Ishikawa (cell line): Measurements from ENCODE around the gene SLC39A7.

Experiments
- CEBPB ChIP-seq: IDR thresholded peaks from 2 replicates; pipeline ENCODE4 v1.6.1; 2012
- CREB1 ChIP-seq: IDR thresholded peaks from 2 replicates; pipeline ENCODE4 v1.6.1; 2012; ENCODE audit warnings: low read depth
- EGR1 ChIP-seq: IDR thresholded peaks from 2 replicates; pipeline ENCODE4 v1.6.1; 2012
- EP300 ChIP-seq: IDR thresholded peaks from 2 replicates; pipeline ENCODE4 v1.6.1; 2012; ENCODE audit warnings: borderline replicate concordance
- FOXM1 ChIP-seq: IDR thresholded peaks from 2 replicates; pipeline ENCODE4 v1.6.1; 2012; ENCODE audit warnings: low read depth, borderline replicate concordance
- NFIC ChIP-seq: IDR thresholded peaks from 2 replicates; pipeline ENCODE4 v1.6.1; 2012
- RAD21 ChIP-seq: IDR thresholded peaks from 2 replicates; pipeline ENCODE4 v1.6.1; 2012; ENCODE audit warnings: low read depth
- TAF1 ChIP-seq: IDR thresholded peaks from 2 replicates; pipeline ENCODE4 v1.6.1; 2012; ENCODE audit warnings: low read depth, mild to moderate bottlenecking
- TCF12 ChIP-seq: IDR thresholded peaks from 2 replicates; pipeline ENCODE4 v1.6.1; 2012; ENCODE audit warnings: low read depth
- TEAD4 ChIP-seq: IDR thresholded peaks from 2 replicates; pipeline ENCODE4 v1.6.1; 2012
- YY1 ChIP-seq: IDR thresholded peaks from 2 replicates; pipeline ENCODE4 v1.6.1; 2012; ENCODE audit warnings: low read depth
- ZBTB7A ChIP-seq: IDR thresholded peaks from 2 replicates; pipeline ENCODE4 v1.6.1; 2012; ENCODE audit warnings: low read depth
- TF ChIP-seq, protein P1 (sequence below): IDR thresholded peaks from 2 replicates; pipeline ENCODE4 v1.6.1; 2012
- TF ChIP-seq, protein P2 (sequence below): IDR thresholded peaks from 2 replicates; pipeline ENCODE4 v1.6.1; 2012; ENCODE audit warnings: low read depth, mild to moderate bottlenecking
- TF ChIP-seq, protein P3 (sequence below): IDR thresholded peaks from 2 replicates; pipeline ENCODE4 v1.6.1; 2012

The SLC39A7 gene

DNA sequence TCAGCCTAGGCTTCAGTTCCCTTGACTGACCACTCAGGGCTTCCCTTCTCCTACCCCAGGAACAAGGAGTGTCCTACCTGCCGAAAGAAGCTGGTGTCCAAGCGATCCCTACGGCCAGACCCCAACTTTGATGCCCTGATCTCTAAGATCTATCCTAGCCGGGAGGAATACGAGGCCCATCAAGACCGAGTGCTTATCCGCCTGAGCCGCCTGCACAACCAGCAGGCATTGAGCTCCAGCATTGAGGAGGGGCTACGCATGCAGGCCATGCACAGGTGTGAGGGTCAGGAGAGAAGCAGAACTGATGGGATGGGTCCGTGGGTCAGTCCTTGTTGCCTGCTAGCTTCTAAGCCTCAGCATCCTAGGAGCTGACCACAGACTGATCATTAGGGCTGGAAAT lies 9.2 kb downstream of the SLC39A7 start:
- TF ChIP-seq EP300 (no peak), NFIC (no peak)

DNA sequence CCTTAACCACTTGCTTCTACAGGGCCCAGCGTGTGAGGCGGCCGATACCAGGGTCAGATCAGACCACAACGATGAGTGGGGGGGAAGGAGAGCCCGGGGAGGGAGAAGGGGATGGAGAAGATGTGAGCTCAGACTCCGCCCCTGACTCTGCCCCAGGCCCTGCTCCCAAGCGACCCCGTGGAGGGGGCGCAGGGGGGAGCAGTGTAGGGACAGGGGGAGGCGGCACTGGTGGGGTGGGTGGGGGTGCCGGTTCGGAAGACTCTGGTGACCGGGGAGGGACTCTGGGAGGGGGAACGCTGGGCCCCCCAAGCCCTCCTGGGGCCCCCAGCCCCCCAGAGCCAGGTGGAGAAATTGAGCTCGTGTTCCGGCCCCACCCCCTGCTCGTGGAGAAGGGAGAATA lies 10.5 kb downstream of the SLC39A7 start:
- TF ChIP-seq, protein P1, sequence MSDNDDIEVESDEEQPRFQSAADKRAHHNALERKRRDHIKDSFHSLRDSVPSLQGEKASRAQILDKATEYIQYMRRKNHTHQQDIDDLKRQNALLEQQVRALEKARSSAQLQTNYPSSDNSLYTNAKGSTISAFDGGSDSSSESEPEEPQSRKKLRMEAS: no peak
- TF ChIP-seq YY1 (no peak), TCF12 (no peak), FOXM1 (no peak), EP300 (no peak), TEAD4 (no peak), RAD21 (no peak), NFIC (no peak), ZBTB7A (no peak), CREB1 (no peak), TAF1 (no peak), EGR1 (no peak), CEBPB (no peak)
- TF ChIP-seq, protein P2, sequence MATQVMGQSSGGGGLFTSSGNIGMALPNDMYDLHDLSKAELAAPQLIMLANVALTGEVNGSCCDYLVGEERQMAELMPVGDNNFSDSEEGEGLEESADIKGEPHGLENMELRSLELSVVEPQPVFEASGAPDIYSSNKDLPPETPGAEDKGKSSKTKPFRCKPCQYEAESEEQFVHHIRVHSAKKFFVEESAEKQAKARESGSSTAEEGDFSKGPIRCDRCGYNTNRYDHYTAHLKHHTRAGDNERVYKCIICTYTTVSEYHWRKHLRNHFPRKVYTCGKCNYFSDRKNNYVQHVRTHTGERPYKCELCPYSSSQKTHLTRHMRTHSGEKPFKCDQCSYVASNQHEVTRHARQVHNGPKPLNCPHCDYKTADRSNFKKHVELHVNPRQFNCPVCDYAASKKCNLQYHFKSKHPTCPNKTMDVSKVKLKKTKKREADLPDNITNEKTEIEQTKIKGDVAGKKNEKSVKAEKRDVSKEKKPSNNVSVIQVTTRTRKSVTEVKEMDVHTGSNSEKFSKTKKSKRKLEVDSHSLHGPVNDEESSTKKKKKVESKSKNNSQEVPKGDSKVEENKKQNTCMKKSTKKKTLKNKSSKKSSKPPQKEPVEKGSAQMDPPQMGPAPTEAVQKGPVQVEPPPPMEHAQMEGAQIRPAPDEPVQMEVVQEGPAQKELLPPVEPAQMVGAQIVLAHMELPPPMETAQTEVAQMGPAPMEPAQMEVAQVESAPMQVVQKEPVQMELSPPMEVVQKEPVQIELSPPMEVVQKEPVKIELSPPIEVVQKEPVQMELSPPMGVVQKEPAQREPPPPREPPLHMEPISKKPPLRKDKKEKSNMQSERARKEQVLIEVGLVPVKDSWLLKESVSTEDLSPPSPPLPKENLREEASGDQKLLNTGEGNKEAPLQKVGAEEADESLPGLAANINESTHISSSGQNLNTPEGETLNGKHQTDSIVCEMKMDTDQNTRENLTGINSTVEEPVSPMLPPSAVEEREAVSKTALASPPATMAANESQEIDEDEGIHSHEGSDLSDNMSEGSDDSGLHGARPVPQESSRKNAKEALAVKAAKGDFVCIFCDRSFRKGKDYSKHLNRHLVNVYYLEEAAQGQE: no peak
- TF ChIP-seq, protein P3, sequence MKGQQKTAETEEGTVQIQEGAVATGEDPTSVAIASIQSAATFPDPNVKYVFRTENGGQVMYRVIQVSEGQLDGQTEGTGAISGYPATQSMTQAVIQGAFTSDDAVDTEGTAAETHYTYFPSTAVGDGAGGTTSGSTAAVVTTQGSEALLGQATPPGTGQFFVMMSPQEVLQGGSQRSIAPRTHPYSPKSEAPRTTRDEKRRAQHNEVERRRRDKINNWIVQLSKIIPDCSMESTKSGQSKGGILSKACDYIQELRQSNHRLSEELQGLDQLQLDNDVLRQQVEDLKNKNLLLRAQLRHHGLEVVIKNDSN: no peak

DNA sequence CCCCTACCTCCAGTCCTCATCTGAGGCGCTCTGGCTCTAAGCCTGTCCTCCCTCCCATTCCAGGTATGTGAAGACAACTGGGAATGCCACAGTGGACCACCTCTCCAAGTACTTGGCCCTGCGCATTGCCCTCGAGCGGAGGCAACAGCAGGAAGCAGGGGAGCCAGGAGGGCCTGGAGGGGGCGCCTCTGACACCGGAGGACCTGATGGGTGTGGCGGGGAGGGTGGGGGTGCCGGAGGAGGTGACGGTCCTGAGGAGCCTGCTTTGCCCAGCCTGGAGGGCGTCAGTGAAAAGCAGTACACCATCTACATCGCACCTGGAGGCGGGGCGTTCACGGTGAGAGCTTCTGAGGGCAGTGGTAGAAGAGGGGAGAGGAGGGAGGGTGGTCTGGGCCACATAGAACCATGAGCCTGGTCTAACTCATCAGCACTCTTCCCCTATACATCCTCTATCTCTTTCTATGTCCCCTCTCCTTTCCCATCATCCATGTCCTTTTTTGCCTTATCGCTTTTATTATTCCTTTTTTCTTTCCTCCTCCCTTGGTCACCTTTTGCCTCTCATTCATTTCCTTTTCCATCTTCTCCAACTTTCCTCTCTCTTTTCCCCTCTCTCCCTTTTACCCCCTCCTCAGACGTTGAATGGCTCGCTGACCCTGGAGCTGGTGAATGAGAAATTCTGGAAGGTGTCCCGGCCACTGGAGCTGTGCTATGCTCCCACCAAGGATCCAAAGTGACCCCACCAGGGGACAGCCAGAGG lies 11.2 kb downstream of the SLC39A7 start:
- TF ChIP-seq TCF12: no peak
- TF ChIP-seq, protein P3: no peak
- no peak for TF ChIP-seq EGR1
- TF ChIP-seq, protein P2: no peak
- no peak for TF ChIP-seq ZBTB7A
- no peak for TF ChIP-seq NFIC
- no peak for TF ChIP-seq FOXM1
- no peak for TF ChIP-seq CEBPB
- TF ChIP-seq CREB1: no peak
- TF ChIP-seq, protein P1: no peak
- no peak for TF ChIP-seq TAF1
- no peak for TF ChIP-seq TEAD4
- no peak for TF ChIP-seq YY1
- no peak for TF ChIP-seq EP300
- TF ChIP-seq RAD21: no peak

DNA sequence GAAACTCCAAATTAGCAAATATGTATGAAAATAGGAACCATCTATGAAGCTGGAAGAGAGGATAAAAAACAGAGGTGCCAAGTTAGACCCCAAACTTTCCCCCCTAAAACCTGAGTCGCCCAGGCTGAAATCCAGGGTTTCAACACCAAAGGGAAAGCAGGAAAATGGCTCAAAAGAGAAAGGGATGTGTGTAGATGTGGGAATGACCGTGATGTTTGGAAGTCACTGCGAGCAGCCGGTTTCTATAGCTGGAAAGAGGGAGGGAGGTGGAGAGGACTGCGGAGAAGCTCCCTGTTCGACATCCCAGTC lies 12.1 kb downstream of the SLC39A7 start:
- TF ChIP-seq CEBPB (no peak), RAD21 (no peak), EGR1 (no peak), CREB1 (no peak), TEAD4 (no peak), NFIC (no peak), TAF1 (no peak), FOXM1 (no peak), TCF12 (no peak), ZBTB7A (no peak), EP300 (no peak), YY1 (no peak)
- TF ChIP-seq, protein P3: no peak
- TF ChIP-seq, protein P1: no peak
- TF ChIP-seq, protein P2: no peak
